Stimulated activated CD8-positive, alpha-beta memory T cell treated with anti-CD3 and anti-CD28 coated beads, Interleukin-4, amount 100 ng/mL, for 24 hours (primary cell): ENCODE results near the gene EEPD1.
"Not testable (repeated sequence)": the region's sequence is repeated elsewhere in the genome, so short reads cannot be mapped to it uniquely, and the experiment has no call there.

ENCODE experiments used
- DNase-seq: peaks from one replicate; pipeline ENCODE4 v3.0.0-alpha.2; 2020; ENCODE audit warnings: low read depth

Gene EEPD1

DNA sequence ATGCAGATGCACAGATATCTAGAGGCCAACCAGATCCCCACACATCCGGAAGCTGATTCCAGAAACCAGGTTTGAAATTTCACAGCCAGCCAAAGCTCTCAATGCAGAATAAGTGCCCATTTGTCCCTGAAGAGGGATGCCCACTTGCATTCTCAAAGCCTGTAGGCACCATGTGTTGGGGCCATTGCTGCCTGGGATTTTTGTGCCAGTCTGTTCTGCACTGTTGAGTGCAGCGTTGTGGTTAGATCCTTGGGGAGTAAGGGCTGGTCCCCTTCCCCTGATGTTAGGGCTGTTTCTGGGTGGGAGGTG, 62.4 kb downstream of the EEPD1 start:
- DNase-seq = no peak

- no peak for DNase-seq
These were observed 63.1 kb downstream of the EEPD1 start for GRCh38 chr7:36216063-36216684.

- no peak for DNase-seq
These were observed 64.3 kb downstream of the EEPD1 start for GRCh38 chr7:36217211-36217960.

- no peak for DNase-seq
These were observed 64.9 kb downstream of the EEPD1 start for GRCh38 chr7:36217961-36218284.

DNA sequence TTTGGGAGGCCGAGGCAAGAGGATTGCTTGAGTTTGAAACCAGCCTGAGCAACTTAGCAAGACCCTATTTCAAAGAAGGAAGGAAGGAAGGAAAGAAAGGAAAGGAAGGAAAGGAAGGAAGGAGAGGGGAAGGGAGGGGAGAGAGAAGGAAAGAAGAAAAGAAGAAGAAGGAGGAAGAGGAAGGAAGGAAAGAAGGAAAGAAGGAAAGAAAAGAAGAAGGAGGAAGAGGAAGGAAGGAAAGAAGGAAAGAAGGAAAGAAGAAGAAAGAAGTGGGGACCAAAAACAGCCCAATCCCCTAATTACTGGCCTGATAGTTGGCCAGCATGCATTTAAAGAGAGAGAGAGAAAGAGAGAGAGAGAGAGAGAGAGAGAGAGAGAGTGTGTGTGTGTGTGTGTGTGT, 66.4 kb downstream of the EEPD1 start:
- DNase-seq = no peak

GRCh38 chr7:36223851-36224250, 70.8 kb downstream of the EEPD1 start:
- DNase-seq = no peak

DNA sequence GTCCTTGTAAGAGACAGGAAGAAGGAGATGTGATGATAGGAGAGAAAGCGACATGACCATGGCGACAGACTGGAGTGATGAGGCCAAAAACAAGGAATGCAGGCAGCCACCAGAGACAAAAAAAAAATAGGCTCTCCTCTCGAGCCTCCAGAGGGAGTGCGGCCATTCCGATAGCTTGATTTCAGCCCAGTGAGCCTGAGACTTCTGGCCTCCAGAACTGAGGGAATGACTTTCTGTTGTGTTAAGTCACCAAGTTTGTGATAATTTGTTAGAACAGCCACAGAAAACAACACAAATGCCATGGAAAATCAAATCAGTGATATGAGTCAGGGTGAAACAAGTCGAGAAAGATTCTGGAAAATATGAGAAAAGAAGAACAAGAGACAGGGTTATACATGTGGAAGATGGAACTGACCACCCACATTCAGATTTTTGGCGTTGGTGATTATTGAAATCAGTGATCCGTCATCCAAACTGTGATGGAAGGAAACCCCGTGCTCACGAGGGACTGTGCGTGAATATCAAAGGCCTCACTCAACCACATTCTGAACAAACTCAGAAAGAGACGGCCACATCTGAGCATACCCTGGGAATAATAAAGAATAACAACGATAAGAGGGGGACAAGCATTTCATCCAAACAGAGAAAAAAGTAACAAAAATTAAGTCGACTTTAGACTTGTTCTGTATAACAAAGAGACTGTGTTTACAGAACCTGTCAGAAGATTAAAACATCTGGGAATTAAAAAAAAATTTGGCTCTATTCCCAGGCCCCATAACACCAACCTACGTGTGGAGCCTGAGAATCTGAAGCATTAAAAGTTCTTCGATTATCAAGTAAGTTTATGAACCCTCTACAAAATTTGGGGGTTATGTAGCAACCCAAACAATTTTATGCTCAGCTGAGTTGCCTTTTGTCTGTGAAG, 72.1 kb downstream of the EEPD1 start:
- no peak for DNase-seq

GRCh38 chr7:36226151-36226550, 73.1 kb downstream of the EEPD1 start:
- no peak for DNase-seq

DNA sequence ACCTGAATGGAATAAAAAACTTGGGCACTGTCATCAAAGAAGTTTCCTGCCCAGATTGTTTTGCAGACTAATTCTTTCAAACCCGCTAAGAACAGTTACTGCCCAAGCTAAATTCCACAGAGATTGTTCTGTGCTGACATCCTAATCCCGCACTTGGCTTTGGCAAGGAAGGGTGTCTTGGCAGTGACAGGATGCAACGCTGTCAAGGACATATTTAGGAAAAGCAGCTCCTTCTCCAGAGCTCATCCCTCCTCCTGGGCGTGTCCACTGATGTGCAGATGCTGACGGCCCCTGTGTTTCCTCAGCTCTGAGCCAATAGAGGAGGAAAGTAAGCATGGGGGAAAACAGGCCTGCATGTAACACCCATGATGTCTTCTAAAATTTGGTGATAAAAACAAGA, 74.2 kb downstream of the EEPD1 start:
- DNase-seq = no peak

- no peak for DNase-seq
These were observed 75.0 kb downstream of the EEPD1 start for GRCh38 chr7:36228039-36228438.

DNA sequence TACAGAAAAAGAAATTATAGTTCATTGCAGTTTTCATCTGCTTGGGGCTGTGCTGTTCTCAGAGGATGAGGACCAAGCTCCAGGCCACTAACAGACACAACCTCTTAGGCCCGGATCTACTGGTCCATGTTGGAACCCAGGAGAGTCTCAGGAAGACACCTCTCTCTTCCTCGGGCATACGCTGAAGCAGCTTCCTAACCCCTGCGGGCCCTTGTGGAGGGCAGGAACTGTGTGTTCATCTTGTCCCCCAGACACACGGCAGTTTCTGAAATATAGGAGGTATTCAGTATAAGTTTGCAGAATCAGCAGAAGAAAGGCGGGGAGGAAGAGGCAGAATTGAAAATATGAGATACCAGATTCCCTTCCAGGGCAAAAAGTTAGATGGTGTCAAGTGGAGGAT, 78.4 kb downstream of the EEPD1 start:
- no peak for DNase-seq

GRCh38 chr7:36232555-36232954, 79.5 kb downstream of the EEPD1 start:
- DNase-seq = no peak

- no peak for DNase-seq
These were observed 80.0 kb downstream of the EEPD1 start for GRCh38 chr7:36232971-36233550.

DNA sequence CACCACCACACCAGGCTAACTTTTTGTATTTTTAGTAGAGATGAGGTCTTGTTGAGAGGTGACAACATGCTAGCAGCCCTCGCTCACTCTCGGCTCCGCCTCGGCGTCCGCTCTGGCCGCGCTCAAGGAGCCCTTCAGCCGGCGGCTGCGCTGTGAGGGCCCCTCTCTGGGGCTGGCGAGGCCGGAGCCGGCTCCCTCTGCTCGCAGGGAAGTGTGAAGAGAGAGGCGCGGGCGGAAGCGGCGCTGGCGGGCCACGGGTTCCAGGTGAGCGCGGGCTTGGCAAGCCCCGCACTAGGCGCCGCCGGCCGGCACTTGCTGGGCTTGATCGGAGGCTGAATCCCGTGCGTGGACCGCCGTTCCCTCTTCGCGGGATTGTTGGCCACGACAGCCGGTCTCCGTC, 83.0 kb downstream of the EEPD1 start:
- no peak for DNase-seq

DNA sequence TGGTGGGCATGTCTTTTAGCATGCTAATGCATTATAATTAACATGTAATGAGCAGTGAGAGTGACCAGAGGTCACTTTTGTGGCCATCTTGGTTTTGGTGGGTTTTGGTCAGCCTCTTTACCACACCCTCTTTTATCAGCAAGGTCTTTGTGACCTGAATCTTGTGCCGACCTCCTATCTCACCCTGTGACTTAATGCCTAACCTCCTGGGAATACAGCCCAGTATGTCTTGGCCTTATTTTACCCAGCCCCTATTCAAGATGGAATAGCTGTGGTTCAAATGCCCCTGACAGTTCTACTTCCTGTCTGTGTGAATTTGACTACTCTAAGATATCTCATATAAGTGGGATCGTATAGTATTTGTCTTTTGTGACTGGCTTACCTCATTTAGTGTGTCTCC, 85.1 kb downstream of the EEPD1 start:
- DNase-seq = no peak

GRCh38 chr7:36243356-36243755, 90.3 kb downstream of the EEPD1 start:
- not testable (repeated sequence) for DNase-seq

- DNase-seq = not testable (repeated sequence)
These were observed 90.9 kb downstream of the EEPD1 start for GRCh38 chr7:36244001-36244400.

DNA sequence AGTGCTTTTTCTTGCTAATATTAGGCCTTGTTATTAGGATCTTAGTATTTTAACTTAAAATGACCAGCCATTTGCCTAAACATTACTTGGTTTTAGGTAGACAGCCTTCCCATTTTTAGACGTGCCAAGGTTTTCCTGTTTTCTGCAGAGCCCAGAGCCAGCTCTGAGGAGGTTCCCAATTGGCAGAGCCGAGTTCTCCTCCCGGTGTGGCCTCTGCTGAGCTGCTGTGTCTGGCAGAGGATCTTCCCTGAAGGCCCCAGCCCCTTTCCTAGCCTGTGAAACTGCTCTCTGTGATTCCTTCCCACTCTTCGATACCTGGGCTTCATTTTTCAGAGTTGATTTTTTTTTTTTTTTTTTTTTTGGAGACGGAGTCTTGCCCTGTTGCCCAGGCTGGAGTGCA, 91.4 kb downstream of the EEPD1 start:
- DNase-seq = no peak

DNA sequence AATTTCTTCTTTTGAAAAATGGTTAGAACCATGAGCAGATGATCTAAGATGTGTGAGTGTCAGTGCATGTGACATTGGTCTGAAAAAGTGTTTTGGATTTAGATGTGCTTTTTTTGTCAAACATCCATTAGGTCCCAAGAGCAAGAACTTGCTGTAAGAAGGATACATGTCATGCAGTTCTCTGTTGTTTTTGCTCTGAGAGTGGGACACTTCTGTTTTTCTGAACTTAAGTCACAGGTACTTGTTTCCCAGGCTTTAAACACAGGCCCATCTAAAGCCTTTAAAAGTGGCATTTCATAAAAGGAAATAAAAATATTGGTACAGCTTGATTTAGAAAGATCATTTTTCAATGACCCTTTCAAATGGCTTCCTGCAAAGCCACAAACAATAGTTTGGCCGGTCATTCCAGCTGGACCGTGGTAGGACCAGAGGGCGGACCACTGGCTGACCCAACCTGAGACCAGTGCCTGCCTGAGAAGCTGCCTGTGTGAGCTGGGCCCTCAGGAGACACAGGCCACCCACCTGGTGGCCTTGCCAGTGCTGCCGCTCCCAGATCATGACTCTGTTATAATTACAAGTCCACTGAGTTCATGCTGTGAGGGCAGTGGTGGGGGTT, 92.7 kb downstream of the EEPD1 start:
- no peak for DNase-seq

GRCh38 chr7:36249091-36249490, 96.0 kb downstream of the EEPD1 start:
- DNase-seq = no peak

DNA sequence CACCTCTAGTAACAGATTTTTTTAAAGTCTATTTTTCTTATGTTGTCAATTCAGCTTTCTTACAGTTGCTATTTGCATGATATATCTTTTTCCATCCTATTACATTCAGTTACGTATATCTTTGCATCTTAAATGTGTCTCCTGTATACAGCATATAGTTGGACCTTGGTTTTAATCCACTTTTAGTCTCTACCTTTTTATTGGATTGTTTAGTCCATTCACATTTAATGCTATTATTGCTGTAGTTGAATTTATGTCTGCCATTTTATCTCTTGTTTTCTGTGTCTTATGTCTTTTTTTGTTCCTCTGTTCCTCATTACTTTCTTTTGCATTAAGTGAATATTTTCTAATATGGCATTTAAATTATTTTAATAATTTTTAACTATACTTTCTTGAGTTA, 100.6 kb downstream of the EEPD1 start:
- no peak for DNase-seq

DNA sequence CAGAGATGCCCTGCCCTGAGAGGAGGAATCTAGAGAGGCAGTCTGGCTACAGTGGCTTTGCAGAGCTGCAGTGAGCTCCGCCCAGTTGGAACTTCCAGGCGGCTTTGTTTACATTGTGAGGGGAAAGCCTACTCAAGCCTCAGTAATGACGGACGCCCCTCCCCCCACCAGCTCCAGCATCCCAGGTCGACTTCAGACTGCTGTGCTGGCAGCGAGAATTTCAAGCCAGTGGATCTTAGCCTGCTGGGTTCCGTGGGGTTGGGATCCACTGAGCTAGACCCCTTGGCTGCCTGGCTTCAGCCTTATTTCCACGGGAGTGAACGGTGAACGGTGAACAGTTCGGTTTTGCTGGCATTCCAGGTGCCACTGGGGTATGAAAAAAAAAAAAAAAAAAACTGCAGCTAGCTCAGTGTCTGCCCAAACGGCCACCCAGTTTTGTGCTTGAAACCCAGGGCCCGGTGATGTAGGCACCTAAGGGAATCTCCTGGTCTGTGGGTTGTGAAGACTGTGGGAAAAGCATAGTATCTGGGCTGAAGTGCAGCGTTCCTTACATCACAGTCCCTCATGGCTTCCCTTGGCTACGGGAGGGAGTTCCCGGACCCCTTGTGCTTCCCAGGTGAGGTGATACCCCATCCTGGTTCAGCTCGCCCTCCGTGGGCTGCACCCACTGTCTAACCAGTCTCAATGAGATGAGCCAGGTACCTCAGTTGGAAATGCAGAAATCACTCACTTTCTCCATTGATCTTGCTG, 105.6 kb downstream of the EEPD1 start:
- not testable (repeated sequence) for DNase-seq
